HepG2 (cell line): ENCODE results near the gene FFAR1. TPM values are rescaled to one million over a fixed set of nuclear protein-coding genes. Genes with fewer than 3 reads are reported as not detected.
A peak's percentile ranks its signal among the peaks of the same experiment; 100 is the strongest.

Experiments
- E2F2 ChIP-seq: sonication (generic); formaldehyde crosslinking; IDR thresholded peaks from 2 replicates; pipeline ENCODE4 v1.4.0; 2020; ENCODE audit warnings: missing genetic modification reagents, borderline replicate concordance
- E2F5 ChIP-seq: sonication (generic); formaldehyde crosslinking; conservative IDR thresholded peaks from 2 replicates; pipeline ENCODE4 v1.4.0; 2020; ENCODE audit warnings: missing genetic modification reagents
- KLF6 ChIP-seq: IDR thresholded peaks from 2 replicates; pipeline ENCODE4 v1.8.0; 2016; ENCODE audit warnings: missing biosample characterization, missing genetic modification reagents
- MAZ ChIP-seq, 2 experiments: sonication (generic) in 1 of 2; formaldehyde crosslinking in 1 of 2; IDR thresholded peaks; 2 replicates each; pipeline versions ENCODE4 v1.5.0 to v1.6.1; 2012 to 2020; ENCODE audit warnings: low read depth in 2 of 2, mild to moderate bottlenecking in 2 of 2, borderline replicate concordance in 1 of 2, improper control_type of control experiment in 1 of 2, low read length in 1 of 2, missing genetic modification reagents in 1 of 2, moderate library complexity in 1 of 2
- RARA ChIP-seq: IDR thresholded peaks from 2 replicates; pipeline ENCODE4 v1.6.1; 2016; ENCODE audit warnings: missing genetic modification reagents, missing compliant biosample characterization
- RBFOX2 ChIP-seq: fragments of 200-400 bp; formaldehyde crosslinking; IDR thresholded peaks from 2 replicates; pipeline ENCODE4 v1.6.1; 2017; ENCODE audit warnings: low read depth, mild to moderate bottlenecking, low read length
- ZEB1 ChIP-seq: IDR thresholded peaks from 2 replicates; pipeline ENCODE4 v1.6.1; 2012; ENCODE audit warnings: mild to moderate bottlenecking, low read depth, inconsistent platforms; ENCODE audit not compliant: insufficient replicate concordance
- polyA plus RNA-seq, 8 experiments: library from polyadenylated mRNA; depleted of rRNA in 3 of 8; stranded (reverse) in 7 of 8; unstranded in 1 of 8; fragments of >200 nt; fragmentation: Illumina TruSeq in 4 of 8; extraction: Trizol in 4 of 8; gene quantifications; 2 replicates each; pipeline versions ENCODE4 v1.2.1 to v1.2.3, GENCODE V29; 2011 to 2016; ENCODE audit warnings: low read depth in 4 of 8, missing spikeins in 1 of 8, mixed read lengths in 1 of 8; ENCODE audit not compliant: insufficient read depth in 1 of 8
- total RNA-seq, 5 experiments: library from RNA; depleted of rRNA; stranded (reverse); fragments of >200 nt; fragmentation: Illumina TruSeq; extraction: Trizol; gene quantifications; 2 replicates each; pipeline ENCODE4 v1.2.3, GENCODE V29; 2016; ENCODE audit warnings: low read depth in 1 of 5
- TF ChIP-seq, protein P1 (sequence below): sonication (generic); formaldehyde crosslinking; IDR thresholded peaks from 2 replicates; pipeline ENCODE4 v1.5.0; 2020; ENCODE audit warnings: mild to moderate bottlenecking, missing genetic modification reagents

Gene FFAR1
- total and polyA plus RNA-seq, 2 of the 13 experiments (the other 11 are each of a cell fraction or from before 2014, with no cell fraction given), result not detected

- TF ChIP-seq, protein P1, sequence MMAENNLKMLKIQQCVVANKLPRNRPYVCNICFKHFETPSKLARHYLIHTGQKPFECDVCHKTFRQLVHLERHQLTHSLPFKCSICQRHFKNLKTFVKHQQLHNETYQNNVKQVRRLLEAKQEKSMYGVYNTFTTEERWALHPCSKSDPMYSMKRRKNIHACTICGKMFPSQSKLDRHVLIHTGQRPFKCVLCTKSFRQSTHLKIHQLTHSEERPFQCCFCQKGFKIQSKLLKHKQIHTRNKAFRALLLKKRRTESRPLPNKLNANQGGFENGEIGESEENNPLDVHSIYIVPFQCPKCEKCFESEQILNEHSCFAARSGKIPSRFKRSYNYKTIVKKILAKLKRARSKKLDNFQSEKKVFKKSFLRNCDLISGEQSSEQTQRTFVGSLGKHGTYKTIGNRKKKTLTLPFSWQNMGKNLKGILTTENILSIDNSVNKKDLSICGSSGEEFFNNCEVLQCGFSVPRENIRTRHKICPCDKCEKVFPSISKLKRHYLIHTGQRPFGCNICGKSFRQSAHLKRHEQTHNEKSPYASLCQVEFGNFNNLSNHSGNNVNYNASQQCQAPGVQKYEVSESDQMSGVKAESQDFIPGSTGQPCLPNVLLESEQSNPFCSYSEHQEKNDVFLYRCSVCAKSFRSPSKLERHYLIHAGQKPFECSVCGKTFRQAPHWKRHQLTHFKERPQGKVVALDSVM (CRISPR knock-in tag), result 0 out of 2 replicates have a peak, but pooled peaks have one; percentile 51
- TF ChIP-seq RARA (CRISPR knock-in tag) (no peak), E2F2 (no peak), MAZ (IDR thresholded peaks at IDR 0.05; ENCODE audit: borderline replicate concordance, low read depth, low read length) (no peak), MAZ (CRISPR knock-in tag; IDR thresholded peaks at IDR 0.05; ENCODE audit: low read depth) (no peak), KLF6 (CRISPR knock-in tag) (no peak), E2F5 (CRISPR knock-in tag) (no peak), ZEB1 (no peak), RBFOX2 (no peak)
Measured at GRCh38 chr19:35310811-35311465, 36.8 kb upstream of the FFAR1 start (continued).
